ENCODE results near the gene ZNF766. TPM values are rescaled to one million over a fixed set of nuclear protein-coding genes. Genes with fewer than 3 reads are reported as not detected.

ZNF766 gene
- total RNA-seq, 2 donors from 2014 or later, result 6.8 to 16.9 TPM

DNA sequence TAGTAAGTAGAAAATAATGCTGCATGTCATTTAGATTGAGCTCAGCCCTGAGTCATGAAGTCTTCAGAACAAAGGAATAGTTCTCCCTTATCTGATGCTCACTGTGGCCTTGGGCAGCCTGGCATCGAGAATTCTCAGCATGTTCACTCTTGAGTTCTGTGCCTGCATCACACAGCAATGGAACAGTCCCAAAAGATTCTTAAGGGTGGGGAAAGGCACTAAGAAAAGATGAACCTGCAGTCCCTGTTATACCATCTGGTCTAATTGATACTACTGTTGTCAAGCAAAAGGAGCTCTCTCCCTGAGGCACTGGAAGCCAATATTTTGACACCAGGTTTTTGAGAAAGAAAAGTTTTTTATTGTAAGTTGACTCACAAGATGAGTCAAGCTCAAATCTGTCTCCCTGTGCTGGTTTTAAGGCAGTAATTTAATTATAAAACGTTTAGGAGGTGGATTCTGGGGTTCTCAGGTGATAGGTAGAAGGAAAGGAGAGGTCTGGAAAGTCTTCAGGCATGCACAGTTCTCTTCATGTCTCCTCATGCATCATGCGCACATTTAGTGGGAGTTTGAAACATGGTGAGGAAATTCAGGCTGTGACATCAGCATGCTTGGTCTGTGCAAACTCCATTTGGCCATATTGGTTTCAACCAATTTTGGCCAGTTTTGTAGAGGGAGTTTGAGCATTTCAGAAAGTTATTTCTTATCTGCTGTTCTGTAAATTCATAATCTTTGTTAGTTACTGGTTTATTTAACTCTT, 38.1 kb upstream of the ZNF766 start:
- TF ChIP-seq, protein P1, sequence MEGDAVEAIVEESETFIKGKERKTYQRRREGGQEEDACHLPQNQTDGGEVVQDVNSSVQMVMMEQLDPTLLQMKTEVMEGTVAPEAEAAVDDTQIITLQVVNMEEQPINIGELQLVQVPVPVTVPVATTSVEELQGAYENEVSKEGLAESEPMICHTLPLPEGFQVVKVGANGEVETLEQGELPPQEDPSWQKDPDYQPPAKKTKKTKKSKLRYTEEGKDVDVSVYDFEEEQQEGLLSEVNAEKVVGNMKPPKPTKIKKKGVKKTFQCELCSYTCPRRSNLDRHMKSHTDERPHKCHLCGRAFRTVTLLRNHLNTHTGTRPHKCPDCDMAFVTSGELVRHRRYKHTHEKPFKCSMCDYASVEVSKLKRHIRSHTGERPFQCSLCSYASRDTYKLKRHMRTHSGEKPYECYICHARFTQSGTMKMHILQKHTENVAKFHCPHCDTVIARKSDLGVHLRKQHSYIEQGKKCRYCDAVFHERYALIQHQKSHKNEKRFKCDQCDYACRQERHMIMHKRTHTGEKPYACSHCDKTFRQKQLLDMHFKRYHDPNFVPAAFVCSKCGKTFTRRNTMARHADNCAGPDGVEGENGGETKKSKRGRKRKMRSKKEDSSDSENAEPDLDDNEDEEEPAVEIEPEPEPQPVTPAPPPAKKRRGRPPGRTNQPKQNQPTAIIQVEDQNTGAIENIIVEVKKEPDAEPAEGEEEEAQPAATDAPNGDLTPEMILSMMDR (IDR thresholded peaks at IDR 0.05), result no peak
- Histone ChIP-seq H3K9me3 (no peaks in the 10 kb centered on the region), H3K36me3 (peaks cover 14% of the 10 kb centered on the region), H3K27me3 (replicated peaks; ENCODE audit: insufficient read depth) (no peaks in the 10 kb centered on the region), H3K27ac (no peak overlapping the region), H3K4me3 (no peak overlapping the region), H3K4me1 (ENCODE audit: control insufficient read depth in 1 of 2, low read depth in 2 of 2) (no peaks in the 10 kb centered on the region)
- ATAC-seq (ENCODE audit: insufficient number of reproducible peaks, low FRiP score, low read depth) (no peak), DNase-seq (ENCODE audit: low spot score) (no peak)

DNA sequence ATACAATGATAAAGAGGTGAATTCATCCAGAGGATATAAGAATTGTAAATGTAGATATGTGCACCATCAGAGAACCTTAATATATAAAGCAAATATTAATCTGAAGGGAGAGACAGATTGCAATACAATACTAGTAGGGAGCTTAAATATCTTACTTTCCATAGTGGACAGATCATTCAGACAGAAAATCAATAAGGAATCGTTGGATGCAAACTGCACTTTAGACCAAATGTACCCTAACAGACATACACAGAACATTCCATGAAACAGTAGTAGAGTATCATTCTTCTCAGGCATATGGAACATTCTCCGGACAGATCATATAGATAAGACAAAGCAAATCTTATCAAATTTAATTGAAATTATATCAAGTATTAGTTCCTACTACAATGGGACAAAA, 35.0 kb upstream of the ZNF766 start:
- ATAC-seq (ENCODE audit: insufficient number of reproducible peaks, low FRiP score, low read depth) (no peak), DNase-seq (ENCODE audit: low spot score) (no peak)
- no peaks in the 10 kb centered on the region for H3K36me3 ChIP-seq
- H3K27ac ChIP-seq, result no peak overlapping the region
- H3K4me3 ChIP-seq, result no peak overlapping the region
- TF ChIP-seq, protein P1 (IDR thresholded peaks at IDR 0.05), result no peak
- no peaks in the 10 kb centered on the region for H3K27me3 ChIP-seq (replicated peaks; ENCODE audit: insufficient read depth)
- no peaks in the 10 kb centered on the region for H3K4me1 ChIP-seq (ENCODE audit: control insufficient read depth in 1 of 2, low read depth in 2 of 2)
- no peaks in the 10 kb centered on the region for H3K9me3 ChIP-seq

DNA sequence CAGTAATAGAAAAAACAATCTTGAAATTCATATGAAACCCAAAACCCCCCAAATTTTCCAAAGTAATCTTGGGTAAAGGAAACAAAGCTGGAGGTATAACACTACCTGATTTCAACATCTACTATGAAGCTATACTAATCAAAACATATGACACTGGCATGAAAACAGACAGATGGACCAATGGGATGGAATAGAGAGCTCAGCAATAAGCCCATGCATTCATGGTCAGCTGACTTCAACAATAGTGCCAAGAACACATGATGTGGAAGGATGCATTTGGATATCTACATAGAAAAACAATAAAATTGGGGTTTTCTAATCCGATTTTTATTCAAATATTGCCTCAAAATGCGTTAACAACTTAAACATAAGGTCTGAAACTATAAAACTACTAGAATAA, 32.2 kb upstream of the ZNF766 start:
- no peak overlapping the region for H3K4me3 ChIP-seq
- no peaks in the 10 kb centered on the region for H3K27me3 ChIP-seq (replicated peaks; ENCODE audit: insufficient read depth)
- no peaks in the 10 kb centered on the region for H3K36me3 ChIP-seq
- TF ChIP-seq, protein P1 (IDR thresholded peaks at IDR 0.05), result no peak
- ATAC-seq (ENCODE audit: insufficient number of reproducible peaks, low FRiP score, low read depth) (no peak), DNase-seq (ENCODE audit: low spot score) (no peak)
- H3K9me3 ChIP-seq, result no peaks in the 10 kb centered on the region
- no peaks in the 10 kb centered on the region for H3K4me1 ChIP-seq (ENCODE audit: control insufficient read depth in 1 of 2, low read depth in 2 of 2)
- H3K27ac ChIP-seq, result no peak overlapping the region

DNA sequence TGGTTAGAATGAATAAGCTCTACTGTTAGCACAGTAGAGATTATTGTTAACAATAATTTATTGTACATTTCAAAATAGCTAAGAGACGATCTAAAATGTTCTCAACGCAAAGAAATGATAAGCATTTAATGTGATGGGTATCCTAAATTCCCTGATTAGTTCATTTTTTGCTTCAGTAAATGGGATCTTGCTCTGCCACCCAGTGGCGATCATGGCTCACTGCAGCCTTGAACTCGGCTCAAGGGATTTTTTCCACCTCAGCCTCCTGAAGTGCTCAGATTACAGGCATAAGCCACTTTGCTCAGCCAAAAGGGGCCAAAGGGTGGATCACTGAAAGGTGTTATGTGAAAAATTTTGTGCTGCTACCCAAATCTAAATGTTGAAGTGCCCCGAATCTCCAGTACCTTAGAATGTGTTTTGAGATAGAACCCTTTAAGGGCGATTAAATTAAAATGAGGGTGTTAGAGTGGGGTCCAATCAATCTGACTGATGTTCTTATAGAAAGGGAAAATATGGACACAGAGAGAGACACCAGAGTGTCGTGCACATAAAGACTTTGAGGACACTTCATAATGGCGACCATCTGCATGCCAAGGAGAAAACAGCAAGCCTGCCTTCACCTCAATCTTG, 31.5 kb upstream of the ZNF766 start:
- ATAC-seq (ENCODE audit: insufficient number of reproducible peaks, low FRiP score, low read depth) (peak; percentile 28), DNase-seq (ENCODE audit: low spot score) (no peak)
- Histone ChIP-seq H3K27me3 (replicated peaks; ENCODE audit: insufficient read depth) (no peaks in the 10 kb centered on the region), H3K4me1 (ENCODE audit: control insufficient read depth in 1 of 2, low read depth in 2 of 2) (no peaks in the 10 kb centered on the region), H3K4me3 (no peak overlapping the region), H3K27ac (no peak overlapping the region), H3K9me3 (no peaks in the 10 kb centered on the region), H3K36me3 (no peaks in the 10 kb centered on the region)
- TF ChIP-seq, protein P1 (IDR thresholded peaks at IDR 0.05), result peak; percentile 87

DNA sequence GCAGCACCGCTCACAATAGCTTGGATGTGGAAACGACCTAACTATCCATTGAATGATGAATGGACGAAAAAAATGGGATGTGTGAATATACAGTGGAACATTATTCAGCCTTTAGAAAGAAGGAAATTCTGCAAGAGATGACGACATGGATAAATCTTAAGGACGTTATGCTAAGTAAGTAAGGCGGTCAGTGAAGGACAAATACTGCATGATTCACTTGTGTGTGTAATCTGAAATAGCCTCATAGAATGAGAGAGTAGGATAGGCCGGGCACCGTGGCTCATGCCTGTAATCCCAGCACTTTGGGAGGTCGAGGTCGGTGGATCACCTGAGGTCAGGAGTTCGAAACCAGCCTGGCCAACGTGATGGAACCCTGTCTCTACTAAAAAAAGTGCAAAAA, 25.4 kb upstream of the ZNF766 start:
- Histone ChIP-seq H3K9me3 (no peaks in the 10 kb centered on the region), H3K27me3 (replicated peaks; ENCODE audit: insufficient read depth) (no peaks in the 10 kb centered on the region), H3K4me1 (ENCODE audit: control insufficient read depth in 1 of 2, low read depth in 2 of 2) (no peaks in the 10 kb centered on the region), H3K4me3 (no peak overlapping the region), H3K36me3 (no peaks in the 10 kb centered on the region), H3K27ac (no peak overlapping the region)
- TF ChIP-seq, protein P1 (IDR thresholded peaks at IDR 0.05), result no peak
- no peak for ATAC-seq (ENCODE audit: insufficient number of reproducible peaks, low FRiP score, low read depth)
- no peak for DNase-seq (ENCODE audit: low spot score)
